CD4-positive, alpha-beta T cell treated with Interleukin-2 at 100 ng/mL for 4 hours (primary cell): ENCODE measurements around the gene ZC3H6.
"Not testable (repeated sequence)": the region's sequence is repeated elsewhere in the genome, so short reads cannot be mapped to it uniquely, and the experiment has no call there.

ENCODE experiments used
- DNase-seq: peaks from one replicate; pipeline ENCODE4 v3.0.0-alpha.2; 2020; ENCODE audit warnings: low spot score

Gene ZC3H6

GRCh38 chr2:112332123-112332696, 56.8 kb downstream of the ZC3H6 start:
- DNase-seq: no peak

DNA sequence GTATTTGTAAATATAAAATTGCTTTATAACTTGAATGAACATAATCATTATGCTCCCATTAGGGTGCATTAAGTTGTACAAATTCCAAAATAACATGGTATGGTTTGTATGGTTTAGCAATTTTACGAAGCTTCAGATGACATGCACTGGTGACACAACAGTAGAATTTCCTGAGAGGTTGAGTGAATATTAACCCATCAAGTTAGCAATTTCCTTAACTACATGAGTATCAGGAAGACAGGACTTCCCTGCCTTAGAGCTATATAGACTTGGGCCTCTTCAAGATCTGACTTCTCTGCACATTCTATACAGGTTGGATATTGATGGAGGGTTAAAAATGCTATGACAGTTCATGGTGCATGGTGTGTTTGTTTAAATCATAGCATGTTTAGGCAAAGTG, 60.2 kb downstream of the ZC3H6 start:
- DNase-seq: no peak

- DNase-seq: no peak
These were observed 64.6 kb downstream of the ZC3H6 start for GRCh38 chr2:112339986-112340385.

DNA sequence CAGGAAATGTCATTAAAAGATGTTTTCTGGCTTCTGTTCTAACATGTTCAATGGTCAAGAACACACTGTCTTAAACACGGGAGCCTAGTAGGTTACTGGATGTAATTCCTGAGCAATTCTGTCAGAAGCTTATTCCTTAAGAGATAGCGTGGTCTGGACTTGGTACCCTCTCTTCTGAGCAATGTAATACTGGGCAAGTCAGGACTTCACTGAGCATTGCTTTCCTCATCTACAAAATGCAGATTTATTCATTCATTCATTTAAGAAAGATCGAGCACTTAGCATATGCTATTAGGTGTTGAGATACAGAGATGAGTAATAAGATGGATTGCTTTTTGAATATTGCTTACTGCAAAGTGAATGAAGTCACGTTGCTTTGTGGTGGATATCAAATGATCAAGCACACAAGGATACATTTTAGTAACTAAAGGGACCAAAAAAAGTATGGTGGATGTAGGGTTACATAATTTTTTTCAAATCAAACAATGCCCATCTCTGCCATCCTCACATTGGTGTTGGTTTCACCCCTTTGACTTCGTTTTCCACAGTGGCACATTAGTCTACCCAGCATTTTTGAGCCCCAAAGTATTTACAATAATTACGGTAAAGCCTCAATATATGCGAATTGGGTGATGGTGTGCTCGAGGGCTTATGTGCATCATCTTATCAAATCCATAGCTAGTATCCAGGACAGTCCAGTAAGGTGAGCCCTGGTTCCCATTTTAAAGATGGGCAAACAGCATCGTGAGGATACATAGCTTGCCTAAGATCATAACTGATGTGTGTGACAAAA, 65.3 kb downstream of the ZC3H6 start:
- no peak for DNase-seq

GRCh38 chr2:112342067-112342550, 66.7 kb downstream of the ZC3H6 start:
- no peak for DNase-seq

DNA sequence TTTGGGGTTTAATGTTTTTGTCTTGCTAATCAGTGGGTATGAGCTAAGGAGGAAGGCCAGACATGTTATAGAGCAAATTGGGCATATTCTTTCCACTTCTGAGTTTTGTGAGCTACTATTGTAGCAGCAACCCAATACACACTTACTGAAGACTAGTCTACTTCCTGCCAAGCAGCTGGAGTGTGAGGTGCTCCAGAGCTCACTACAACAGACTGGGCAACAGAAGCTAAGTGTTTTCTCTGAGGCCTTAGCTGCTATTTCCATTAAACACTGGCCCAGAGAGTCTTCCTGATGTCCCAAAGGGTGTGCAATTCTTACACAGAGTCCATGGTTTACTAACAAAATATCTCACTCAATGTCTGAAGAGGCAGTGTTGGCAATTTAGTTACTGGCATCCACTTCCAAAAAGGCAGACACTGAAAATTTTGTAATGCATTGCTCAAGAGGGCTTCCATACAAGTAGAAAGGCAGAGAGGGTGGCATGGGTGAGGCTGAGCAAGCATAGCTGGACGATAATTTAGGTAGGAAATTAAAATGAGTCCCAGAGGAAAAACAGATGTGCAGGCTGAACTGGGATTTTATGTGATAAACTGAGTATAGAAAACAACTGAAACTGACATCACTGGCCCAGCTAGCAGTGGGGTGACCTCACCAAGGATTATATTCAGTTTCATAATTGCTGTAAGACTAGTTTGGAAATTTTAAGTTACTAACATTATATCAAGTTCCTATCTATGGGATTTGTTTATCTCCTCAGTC, 68.6 kb downstream of the ZC3H6 start:
- DNase-seq: no peak

- DNase-seq: no peak
These were observed 69.9 kb downstream of the ZC3H6 start for GRCh38 chr2:112345030-112346027.

GRCh38 chr2:112352292-112352691, 76.9 kb downstream of the ZC3H6 start:
- DNase-seq: not testable (repeated sequence)

- not testable (repeated sequence) for DNase-seq
These were observed 77.6 kb downstream of the ZC3H6 start for GRCh38 chr2:112352809-112353603.

- DNase-seq: not testable (repeated sequence)
These were observed 78.9 kb downstream of the ZC3H6 start for GRCh38 chr2:112354335-112354734.

GRCh38 chr2:112360055-112360454, 84.7 kb downstream of the ZC3H6 start:
- DNase-seq: not testable (repeated sequence)
